ENCODE measurements around the gene POLD2.

Gene POLD2

GRCh38 chr7:44079331-44080021 is 43.9 kb downstream of the POLD2 start:
- DNase-seq = no peak

- DNase-seq = no peak
Observed at GRCh38 chr7:44078521-44078920, 44.8 kb downstream of the POLD2 start.

GRCh38 chr7:44077681-44078091 is 45.7 kb downstream of the POLD2 start:
- no peak for DNase-seq

- DNase-seq = no peak
Observed at GRCh38 chr7:44077061-44077460, 46.3 kb downstream of the POLD2 start.

GRCh38 chr7:44076101-44076895 is 47.0 kb downstream of the POLD2 start:
- DNase-seq = no peak

GRCh38 chr7:44075296-44076075 is 47.9 kb downstream of the POLD2 start:
- DNase-seq = no peak

- no peak for DNase-seq
Observed at GRCh38 chr7:44074349-44074695, 49.0 kb downstream of the POLD2 start.

- DNase-seq = peak; percentile 92
Observed at GRCh38 chr7:44073664-44074348, 49.5 kb downstream of the POLD2 start.

- DNase-seq = peak; percentile 56
Observed at GRCh38 chr7:44072364-44073231, 50.8 kb downstream of the POLD2 start.

GRCh38 chr7:44071726-44072363 is 51.5 kb downstream of the POLD2 start:
- peak; percentile 24 for DNase-seq

- DNase-seq = no peak
Observed at GRCh38 chr7:44068054-44068453, 55.3 kb downstream of the POLD2 start.

GRCh38 chr7:44067064-44067951 is 56.0 kb downstream of the POLD2 start:
- no peak for DNase-seq

- no peak for DNase-seq
Observed at GRCh38 chr7:44066494-44067063, 56.8 kb downstream of the POLD2 start.

GRCh38 chr7:44066111-44066460 is 57.3 kb downstream of the POLD2 start:
- no peak for DNase-seq

- no peak for DNase-seq
Observed at GRCh38 chr7:44065431-44066110, 57.8 kb downstream of the POLD2 start, which contains the start of gene PGAM2. PGAM2 (minus strand) TSS chr7:44065567; CDS start chr7:44065529, 38 bp downstream.

GRCh38 chr7:44064791-44065430 is 58.4 kb downstream of the POLD2 start:
- no peak for DNase-seq

All from inflammatory macrophage treated with lipopolysaccharide for 4 hours (primary cell).